Stimulated activated CD4-positive, alpha-beta T cell treated with anti-CD3 and anti-CD28 coated beads, Interleukin-4, amount 100 ng/mL, for 24 hours (primary cell): ENCODE results near the gene RPL19.

Source experiments
- DNase-seq: peaks from one replicate; pipeline ENCODE4 v3.0.0-alpha.2; 2020

The RPL19 gene

GRCh38 chr17:39252788-39253460 lies 52.8 kb downstream of the RPL19 start:
- DNase-seq, result no peak
